Inflammatory macrophage treated with lipopolysaccharide for 1 hour (primary cell): Measurements from ENCODE around the gene GALK1.
"Not testable (repeated sequence)": the region's sequence is repeated elsewhere in the genome, so short reads cannot be mapped to it uniquely, and the experiment has no call there.

ENCODE experiments used
- DNase-seq, 2 donors: peaks; one replicate each; pipeline ENCODE4 v3.0.0-alpha.2; 2020 to 2022

The GALK1 gene

GRCh38 chr17:75783803-75784472, 18.9 kb upstream of the GALK1 start:
- DNase-seq: no peak

- peak; percentile 92 to 96 for DNase-seq
Observed at GRCh38 chr17:75783069-75783783, 18.2 kb upstream of the GALK1 start.

- no peak for DNase-seq
Observed at GRCh38 chr17:75779987-75780889, 15.2 kb upstream of the GALK1 start.

GRCh38 chr17:75779250-75779986, 14.4 kb upstream of the GALK1 start:
- peak; percentile 99 to 100 for DNase-seq

GRCh38 chr17:75778861-75779249, 13.9 kb upstream of the GALK1 start:
- DNase-seq: peak in 1 of 2 donors; percentile 51

GRCh38 chr17:75778066-75778860, 13.3 kb upstream of the GALK1 start:
- DNase-seq: not testable (repeated sequence)

- DNase-seq: no peak
Observed at GRCh38 chr17:75777296-75777922, 12.4 kb upstream of the GALK1 start.

DNA sequence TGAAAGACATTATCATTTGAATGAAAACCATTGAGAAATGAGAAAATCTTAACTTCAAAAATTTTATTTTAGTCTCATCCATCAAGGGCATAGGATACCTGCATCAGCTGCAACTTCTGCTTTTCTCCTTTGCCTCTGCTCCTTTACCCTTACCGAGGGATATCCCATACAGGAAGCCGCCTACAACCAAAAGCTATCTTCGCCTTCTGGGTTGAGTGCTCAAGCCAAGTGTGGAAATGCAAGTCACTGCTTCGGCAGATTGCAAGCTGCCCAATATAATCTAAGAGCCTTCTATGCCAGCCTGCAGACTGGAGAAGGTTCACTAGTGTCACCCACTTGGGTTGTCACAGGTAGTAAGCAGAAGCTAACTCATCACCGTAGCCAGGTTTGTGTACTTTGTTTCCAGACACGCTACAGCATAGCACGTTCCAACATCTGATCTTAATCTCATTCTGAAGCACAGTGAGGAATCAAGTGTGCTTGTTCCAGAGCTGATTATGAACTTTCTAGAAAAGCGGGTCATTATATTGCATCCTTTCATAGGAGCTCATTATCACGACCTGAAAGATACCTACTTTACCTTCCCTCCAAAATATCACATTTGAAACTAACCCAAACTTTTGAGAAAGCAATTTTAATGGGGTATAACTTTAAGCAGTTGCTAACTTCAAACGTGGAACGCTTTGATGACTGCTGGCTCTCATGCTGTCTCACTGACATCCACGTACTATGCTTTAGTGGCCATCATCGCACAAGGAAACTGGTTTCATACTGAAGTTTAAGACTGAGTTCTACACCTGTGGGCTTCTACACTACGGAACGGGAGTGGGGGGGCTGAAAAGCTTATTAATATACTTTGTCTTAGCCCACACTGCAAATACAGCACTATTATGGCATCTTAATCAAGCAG, 11.6 kb upstream of the GALK1 start:
- peak; percentile 68 to 78 for DNase-seq

DNA sequence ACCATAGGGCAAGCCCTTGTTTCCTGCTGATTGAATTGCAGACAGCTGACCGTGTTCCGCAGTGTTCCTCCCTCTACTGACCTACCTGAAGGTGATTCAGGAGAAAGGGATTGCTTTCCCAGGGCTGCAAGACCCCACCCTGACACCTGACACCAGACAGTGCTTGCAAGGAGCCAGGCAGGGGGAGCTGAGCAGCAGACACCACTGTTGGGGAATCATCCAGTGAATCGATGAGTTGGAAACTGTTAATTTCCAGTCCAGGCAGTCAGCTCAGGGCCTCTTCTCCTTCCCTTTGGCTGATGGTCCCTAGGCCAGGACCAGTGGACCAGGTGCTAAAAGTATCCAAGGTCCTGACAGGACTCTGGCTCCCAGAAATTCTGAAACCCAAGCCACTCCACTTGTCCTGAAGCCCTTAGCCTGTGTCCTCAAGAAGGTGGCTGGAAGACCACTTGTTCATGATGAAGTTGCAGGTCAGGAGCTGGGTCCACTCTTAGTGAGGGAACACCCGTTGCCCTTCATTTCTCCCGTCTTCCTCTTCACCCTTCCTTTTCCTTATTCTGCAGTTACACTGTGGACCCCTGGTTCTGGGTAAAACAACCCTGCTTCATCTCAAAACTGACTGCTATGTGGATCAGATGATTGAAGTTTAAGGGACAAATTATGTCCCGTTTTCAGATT, 10.1 kb upstream of the GALK1 start:
- DNase-seq: peak in 1 of 2 donors; percentile 33

DNA sequence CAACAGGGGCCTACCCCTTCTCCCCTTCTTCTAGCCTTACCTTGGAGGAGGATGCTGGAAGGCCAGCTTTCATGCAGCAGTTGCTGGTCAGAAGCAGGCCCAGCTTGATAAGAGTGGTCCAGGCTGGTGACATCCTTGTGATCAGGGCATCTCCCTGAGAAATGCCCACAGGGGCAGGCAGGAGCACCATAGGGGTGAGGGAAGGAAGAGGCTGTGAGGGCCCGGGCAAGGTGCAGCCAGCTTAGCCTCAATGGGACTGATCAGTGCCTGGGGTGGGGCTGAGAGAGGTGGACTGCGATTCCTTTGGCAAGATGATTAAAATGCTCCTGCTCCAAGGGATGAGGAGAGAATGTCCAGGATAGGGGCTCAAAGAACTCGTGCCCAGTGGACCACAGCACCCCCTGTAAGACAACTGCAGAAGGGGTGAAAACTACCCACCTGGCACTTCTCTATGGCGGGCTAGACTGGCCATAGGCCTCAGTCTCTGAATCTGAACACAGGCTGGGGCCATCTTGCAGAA, 9.5 kb upstream of the GALK1 start:
- no peak for DNase-seq

- no peak for DNase-seq
Observed at GRCh38 chr17:75773808-75774470, 8.9 kb upstream of the GALK1 start.

GRCh38 chr17:75773121-75773807, 8.3 kb upstream of the GALK1 start:
- DNase-seq: no peak

DNA sequence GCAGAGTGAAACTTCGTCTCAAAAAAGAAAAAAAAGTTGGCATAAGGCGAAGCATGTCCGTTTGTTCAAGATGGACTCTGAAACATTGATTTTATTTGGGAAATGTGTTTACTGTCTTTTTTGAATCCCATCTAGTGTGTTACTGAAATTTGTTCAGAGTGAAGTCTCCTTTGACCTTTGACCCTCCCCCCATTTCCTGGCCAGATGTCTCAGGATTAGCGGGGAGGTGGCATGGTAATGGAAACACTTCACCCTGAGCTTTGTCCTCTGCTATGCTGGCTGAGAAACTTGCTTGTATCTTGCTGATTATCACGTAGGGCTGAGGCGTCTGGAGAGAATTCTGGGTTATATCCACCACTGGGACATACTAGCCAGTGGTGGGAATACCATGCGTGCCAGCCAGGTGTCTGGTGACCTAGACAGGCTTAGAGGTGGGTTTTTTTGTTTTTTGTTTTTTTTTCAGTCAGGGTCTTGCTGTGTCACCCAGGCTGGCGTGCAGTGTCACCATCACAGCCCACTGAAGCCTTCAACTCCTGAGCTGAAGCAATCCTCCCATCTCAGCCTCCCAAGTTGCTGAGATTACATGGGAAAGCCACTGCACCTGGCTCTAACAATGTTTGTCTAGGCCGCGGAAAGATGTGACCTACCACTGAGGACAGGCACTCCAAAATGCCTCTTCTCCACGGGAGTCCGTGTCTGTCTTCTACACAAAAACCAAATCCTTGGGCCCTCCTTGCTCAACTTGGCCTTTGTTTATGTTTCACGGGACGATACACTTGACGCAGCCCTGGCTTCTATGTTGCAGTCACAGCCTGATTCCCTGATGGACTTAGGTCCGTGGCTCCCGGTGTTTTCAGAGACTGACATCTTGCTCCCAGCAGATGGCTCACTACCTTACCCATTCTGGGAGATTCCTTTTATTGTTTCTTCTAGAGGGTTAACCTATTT, 6.6 kb upstream of the GALK1 start:
- no peak for DNase-seq

- no peak for DNase-seq
Observed at GRCh38 chr17:75769536-75769935, 4.5 kb upstream of the GALK1 start.

DNA sequence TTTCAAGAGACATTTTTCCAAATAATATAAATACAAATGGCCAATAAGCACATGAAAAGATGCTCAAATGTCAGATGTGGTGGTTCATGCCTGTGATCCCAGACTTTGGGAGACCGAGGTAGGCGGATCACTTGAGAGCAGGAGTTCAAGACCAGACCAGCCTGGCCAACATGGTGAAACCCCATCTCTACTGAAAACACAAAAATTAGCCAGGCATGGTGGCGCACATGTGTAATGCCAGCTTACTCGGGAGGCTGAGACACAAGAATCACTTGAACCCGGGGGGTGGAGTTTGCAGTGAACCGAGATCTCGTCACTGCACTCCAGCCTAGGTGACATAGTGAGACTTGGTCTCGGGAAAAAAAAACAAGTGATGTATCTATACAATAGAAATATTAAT, 2.9 kb upstream of the GALK1 start:
- DNase-seq: no peak

- no peak for DNase-seq
Observed at GRCh38 chr17:75765981-75766380, 989 bp upstream of the GALK1 start.

GRCh38 chr17:75764417-75764710, 628 bp downstream of the GALK1 start:
- DNase-seq: no peak
